IPS-11a (cell line): Measurements from ENCODE around the gene MTARC2.
A peak's percentile ranks its signal among the peaks of the same experiment; 100 is the strongest.
"Not testable (repeated sequence)": the region's sequence is repeated elsewhere in the genome, so short reads cannot be mapped to it uniquely, and the experiment has no call there.

Source experiments
- H3K4me3 ChIP-seq: one replicate; pipeline ENCODE4 v1.5.1; 2013; ENCODE audit warnings: low read depth, low read length, control low read depth

MTARC2 gene

DNA sequence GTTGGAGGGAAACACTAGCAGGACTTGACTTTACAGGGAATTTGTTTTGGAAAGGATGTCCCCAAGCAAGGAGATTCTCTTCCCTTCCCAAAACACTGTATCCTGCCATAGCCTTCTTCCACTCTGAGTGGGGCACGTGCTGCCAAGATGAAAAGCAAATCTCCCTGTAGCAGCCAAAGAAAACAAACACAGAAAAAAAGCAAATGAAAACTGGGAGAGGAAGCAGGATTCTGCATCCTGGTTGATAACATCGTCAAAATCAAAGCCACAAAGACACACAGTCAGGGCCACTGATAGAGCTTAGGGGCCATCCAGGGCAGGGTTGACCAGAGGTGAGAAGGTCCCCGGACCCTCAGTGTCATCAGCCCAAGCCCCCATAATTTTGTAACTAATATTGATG lies 16.0 kb upstream of the MTARC2 start:
- no peak overlapping the region for H3K4me3 ChIP-seq

- H3K4me3 ChIP-seq, result no peak overlapping the region
These were observed 15.5 kb upstream of the MTARC2 start for GRCh38 chr1:220732621-220733020.

- no peak overlapping the region for H3K4me3 ChIP-seq
These were observed 15.0 kb upstream of the MTARC2 start for GRCh38 chr1:220733086-220733601.

GRCh38 chr1:220734571-220735326 lies 13.4 kb upstream of the MTARC2 start:
- H3K4me3 ChIP-seq, result no peak overlapping the region

DNA sequence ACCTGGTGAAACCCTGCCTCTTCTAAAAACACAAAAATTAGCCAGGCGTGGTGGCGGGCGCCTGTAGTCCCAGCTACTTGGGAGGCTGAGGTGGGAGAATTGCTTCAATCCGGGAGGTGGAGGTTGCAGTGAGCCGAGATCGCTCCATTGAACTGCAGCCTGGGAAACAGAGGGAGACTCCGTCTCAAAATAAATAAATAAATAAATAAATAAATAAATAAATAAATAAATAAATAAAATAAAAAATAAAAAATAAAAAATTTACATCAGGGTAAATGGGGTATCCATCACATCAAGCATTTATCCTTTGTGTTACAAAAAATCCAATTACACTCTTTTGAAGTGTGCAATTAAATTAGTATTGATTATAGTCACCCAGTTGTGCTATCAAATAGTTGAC lies 11.8 kb upstream of the MTARC2 start:
- H3K4me3 ChIP-seq, result not testable (repeated sequence)

DNA sequence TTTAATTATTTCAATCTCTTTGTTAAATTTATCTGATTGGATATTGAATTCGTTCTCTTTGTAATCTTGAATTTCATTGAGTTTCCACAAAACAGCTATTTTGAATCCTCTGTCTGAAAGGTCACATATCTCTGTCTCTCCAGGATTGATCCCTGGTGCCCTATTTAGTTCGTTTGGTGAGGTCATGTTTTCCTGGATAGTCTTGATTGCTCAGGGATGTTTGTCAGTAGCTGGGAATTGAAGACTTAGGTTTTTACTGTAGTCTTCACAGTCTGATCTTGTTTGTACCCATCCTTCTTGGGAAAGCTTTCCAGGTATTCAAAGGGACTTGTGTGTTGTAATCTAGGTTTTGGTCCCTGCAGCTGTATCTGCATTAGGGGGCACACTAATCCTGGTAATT lies 6.8 kb upstream of the MTARC2 start:
- H3K4me3 ChIP-seq, result no peak overlapping the region

GRCh38 chr1:220741825-220742224 lies 6.3 kb upstream of the MTARC2 start:
- no peak overlapping the region for H3K4me3 ChIP-seq

GRCh38 chr1:220742520-220742919 lies 5.6 kb upstream of the MTARC2 start:
- H3K4me3 ChIP-seq, result no peak overlapping the region

GRCh38 chr1:220746851-220747250 lies 1.3 kb upstream of the MTARC2 start:
- H3K4me3 ChIP-seq, result no peak overlapping the region

- peak overlapping the region; percentile 70 for H3K4me3 ChIP-seq
These were observed 559 bp upstream of the MTARC2 start for GRCh38 chr1:220747437-220748088.

- peak overlapping the region; percentile 70 for H3K4me3 ChIP-seq
These were observed 814 bp downstream of the MTARC2 start for GRCh38 chr1:220748936-220749335.

DNA sequence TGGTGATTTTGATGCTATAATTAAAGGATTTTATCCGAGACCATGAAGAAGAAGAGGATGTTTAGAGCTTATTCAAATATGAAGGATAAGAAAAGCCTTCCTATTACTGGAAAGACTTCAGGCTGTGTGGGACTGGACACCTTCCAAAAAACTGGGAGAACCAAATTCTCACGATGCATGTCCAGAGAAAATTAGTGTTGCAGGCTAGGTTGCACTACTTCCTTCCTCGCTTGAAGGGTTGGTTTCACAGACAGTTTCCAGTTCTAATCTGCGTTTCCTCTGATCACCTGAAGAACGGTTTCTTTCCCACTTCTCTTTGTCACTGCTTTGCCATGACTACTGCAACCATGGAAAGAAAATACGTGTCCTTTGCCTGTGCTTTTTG lies 2.0 kb downstream of the MTARC2 start:
- no peak overlapping the region for H3K4me3 ChIP-seq

- H3K4me3 ChIP-seq, result no peak overlapping the region
These were observed 3.0 kb downstream of the MTARC2 start for GRCh38 chr1:220751111-220751510.

DNA sequence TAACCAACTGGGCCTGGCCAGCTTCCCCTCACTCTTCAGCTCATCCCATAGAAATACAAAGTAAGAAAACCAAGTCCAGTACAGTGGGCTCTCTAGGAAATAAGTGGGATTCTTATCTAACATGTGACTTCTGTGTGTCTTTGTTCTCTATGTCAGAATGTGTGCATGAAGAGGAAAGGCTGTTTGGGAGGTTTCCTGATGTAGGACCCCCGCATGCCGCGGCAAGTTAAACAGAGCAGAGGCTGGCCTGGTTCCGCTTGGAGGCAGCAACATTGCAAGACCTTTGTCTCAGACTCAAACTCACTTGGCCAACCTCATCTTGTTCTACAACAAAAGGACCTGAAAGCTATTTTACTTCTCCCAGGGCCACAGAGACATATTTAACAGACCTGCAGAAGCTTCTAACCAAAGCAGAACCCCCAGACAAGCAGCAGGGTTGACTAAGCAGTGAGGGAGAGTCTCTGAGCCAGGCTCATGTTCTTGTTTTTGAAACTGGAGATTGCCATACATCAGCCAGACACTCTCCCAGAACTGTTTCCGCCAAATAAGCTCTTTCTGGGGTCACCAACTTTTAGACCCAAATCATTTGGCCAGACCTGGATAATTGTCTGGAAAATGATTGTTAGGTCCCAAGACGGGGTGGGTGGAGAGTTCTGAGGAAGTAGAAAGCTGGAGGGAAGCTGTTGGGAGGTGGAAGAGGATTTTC lies 6.2 kb downstream of the MTARC2 start:
- no peak overlapping the region for H3K4me3 ChIP-seq

DNA sequence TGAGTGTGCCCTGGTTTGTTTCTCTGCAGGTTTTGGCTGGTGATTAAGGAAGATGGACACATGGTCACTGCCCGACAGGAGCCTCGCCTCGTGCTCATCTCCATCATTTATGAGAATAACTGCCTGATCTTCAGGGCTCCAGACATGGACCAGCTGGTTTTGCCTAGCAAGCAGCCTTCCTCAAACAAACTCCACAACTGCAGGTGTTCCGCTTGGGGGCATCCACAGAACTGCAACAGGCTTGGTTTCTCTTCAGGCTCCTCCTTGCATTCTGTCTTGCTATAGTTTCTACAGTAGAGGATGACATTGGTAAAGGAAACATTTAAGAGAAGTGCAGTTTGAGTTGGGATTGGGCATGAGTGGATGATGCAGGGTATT lies 6.8 kb downstream of the MTARC2 start:
- H3K4me3 ChIP-seq, result no peak overlapping the region

- no peak overlapping the region for H3K4me3 ChIP-seq
These were observed 7.2 kb downstream of the MTARC2 start for GRCh38 chr1:220755309-220755708.

GRCh38 chr1:220757441-220757840 lies 9.3 kb downstream of the MTARC2 start:
- no peak overlapping the region for H3K4me3 ChIP-seq

DNA sequence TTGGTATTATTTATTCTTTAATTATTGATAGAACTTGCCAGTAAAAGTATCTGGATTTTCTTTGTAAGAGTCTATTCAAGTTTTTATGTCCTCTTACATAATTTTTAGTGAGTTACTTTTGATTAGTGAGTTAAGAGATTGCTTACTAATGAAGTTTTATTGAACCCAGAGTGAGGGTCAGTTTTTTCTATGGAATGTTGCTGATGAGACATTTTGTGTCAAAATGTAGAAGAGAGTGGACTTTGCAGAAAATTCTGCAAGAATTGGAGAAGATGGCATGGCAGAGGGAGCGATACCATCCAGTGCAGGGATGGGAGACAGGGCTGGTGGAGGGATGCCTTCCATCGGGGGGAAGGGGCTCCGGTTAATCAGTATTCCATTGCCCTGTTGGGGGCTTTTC lies 11.0 kb downstream of the MTARC2 start:
- no peak overlapping the region for H3K4me3 ChIP-seq

GRCh38 chr1:220761688-220762427 lies 13.7 kb downstream of the MTARC2 start:
- no peak overlapping the region for H3K4me3 ChIP-seq

- no peak overlapping the region for H3K4me3 ChIP-seq
These were observed 16.6 kb downstream of the MTARC2 start for GRCh38 chr1:220764757-220765156.
